ENCODE data around the gene MAP4K3. TPM values are rescaled to one million over a fixed set of nuclear protein-coding genes. Genes with fewer than 3 reads are reported as not detected.

Gene MAP4K3
- total RNA-seq, 1 experiment from 2014 or later, result 97.4 TPM

DNA sequence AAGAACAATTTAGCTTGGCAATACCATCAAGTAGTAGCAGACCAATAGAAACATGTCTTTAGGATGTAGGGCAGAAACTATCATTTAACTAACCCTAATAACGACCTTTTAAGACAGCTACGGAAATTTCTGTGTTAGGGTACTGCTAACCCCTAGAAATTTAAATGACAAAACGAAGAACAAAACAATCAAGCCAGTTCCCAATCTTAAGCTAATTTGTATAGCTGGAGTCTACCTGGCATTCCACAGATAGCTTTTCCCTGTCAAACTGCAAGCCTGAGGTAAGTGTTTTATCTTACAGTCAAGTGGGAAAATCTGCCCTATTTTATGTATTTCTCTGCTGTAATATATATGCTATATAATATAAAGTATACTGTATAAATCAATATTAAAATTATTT lies 155.7 kb downstream of the MAP4K3 start:
- Histone ChIP-seq H2AFZ (ENCODE audit: low read length) (no peak overlapping the region), H3K9me3 (ENCODE audit: low read length) (no peaks in the 10 kb centered on the region), H3K79me2 (ENCODE audit: low read length) (no peaks in the 10 kb centered on the region), H3K4me2 (ENCODE audit: low read length) (no peak overlapping the region), H3F3A (ENCODE audit: low read length, unreplicated experiment) (no peaks in the 10 kb centered on the region), H3K36me3 (ENCODE audit: low read depth, low read length) (peaks cover 55% of the 10 kb centered on the region), H3K4me3 (ENCODE audit: low read length) (no peak overlapping the region), H3K9ac (ENCODE audit: low read length) (no peak overlapping the region), H4K20me1 (ENCODE audit: low read length) (no peaks in the 10 kb centered on the region), H3K4me1 (ENCODE audit: insufficient read depth, low read length) (no peaks in the 10 kb centered on the region), H3K9me2 (replicated peaks; ENCODE audit: low read length) (no peaks in the 10 kb centered on the region), H3K27me3 (ENCODE audit: low read length) (no peaks in the 10 kb centered on the region), H3K27ac (ENCODE audit: low read length) (no peak overlapping the region)
- ChIA-PET CTCF (no interaction called here), POLR2A (ENCODE audit: unreplicated experiment) (no interaction called here)
- TF ChIP-seq EZH2 (IDR thresholded peaks at IDR 0.05; ENCODE audit: low read length, unreplicated experiment) (no peak), EZH2phosphoT487 (IDR thresholded peaks at IDR 0.05; ENCODE audit: borderline replicate concordance, low read length) (no peak)
- TF ChIP-seq, protein P1, sequence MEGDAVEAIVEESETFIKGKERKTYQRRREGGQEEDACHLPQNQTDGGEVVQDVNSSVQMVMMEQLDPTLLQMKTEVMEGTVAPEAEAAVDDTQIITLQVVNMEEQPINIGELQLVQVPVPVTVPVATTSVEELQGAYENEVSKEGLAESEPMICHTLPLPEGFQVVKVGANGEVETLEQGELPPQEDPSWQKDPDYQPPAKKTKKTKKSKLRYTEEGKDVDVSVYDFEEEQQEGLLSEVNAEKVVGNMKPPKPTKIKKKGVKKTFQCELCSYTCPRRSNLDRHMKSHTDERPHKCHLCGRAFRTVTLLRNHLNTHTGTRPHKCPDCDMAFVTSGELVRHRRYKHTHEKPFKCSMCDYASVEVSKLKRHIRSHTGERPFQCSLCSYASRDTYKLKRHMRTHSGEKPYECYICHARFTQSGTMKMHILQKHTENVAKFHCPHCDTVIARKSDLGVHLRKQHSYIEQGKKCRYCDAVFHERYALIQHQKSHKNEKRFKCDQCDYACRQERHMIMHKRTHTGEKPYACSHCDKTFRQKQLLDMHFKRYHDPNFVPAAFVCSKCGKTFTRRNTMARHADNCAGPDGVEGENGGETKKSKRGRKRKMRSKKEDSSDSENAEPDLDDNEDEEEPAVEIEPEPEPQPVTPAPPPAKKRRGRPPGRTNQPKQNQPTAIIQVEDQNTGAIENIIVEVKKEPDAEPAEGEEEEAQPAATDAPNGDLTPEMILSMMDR (conservative IDR thresholded peaks at IDR 0.05; ENCODE audit: low read depth, low read length), result no peak
- no peak for ATAC-seq
- no peak for DNase-seq
- BruUV-seq (replicated peaks), result no TSS peak
- intact Hi-C loops (cut with micrococcal nuclease), result no loop called here

DNA sequence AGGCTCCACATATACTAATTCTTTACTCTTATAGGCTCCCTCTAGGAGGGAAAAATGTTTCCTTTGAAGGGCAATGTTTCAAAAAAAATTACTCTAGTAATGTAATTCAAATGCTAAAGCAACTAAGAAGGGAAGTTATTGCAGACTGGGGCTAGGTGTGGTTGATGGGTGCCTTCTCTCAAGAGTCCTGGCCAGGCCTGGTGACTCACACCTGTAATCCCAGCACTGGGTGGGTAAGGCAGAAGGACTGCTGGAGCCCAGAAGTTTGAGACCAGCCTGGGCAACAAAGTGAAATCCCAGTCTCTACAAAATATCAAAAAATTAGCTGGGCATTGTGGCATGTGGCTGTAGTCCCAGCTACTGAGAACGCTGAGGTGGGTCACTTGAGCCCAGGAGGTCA lies 162.1 kb downstream of the MAP4K3 start:
- H3K9me2 ChIP-seq (replicated peaks; ENCODE audit: low read length), result no peaks in the 10 kb centered on the region
- DNase-seq, result peak; percentile 47
- ATAC-seq, result peak; percentile 97
- no peak overlapping the region for H3K4me3 ChIP-seq (ENCODE audit: low read length)
- H3K79me2 ChIP-seq (ENCODE audit: low read length), result no peaks in the 10 kb centered on the region
- H3K4me1 ChIP-seq (ENCODE audit: insufficient read depth, low read length), result no peaks in the 10 kb centered on the region
- CTCF ChIA-PET, result no interaction called here
- no peaks in the 10 kb centered on the region for H4K20me1 ChIP-seq (ENCODE audit: low read length)
- TF ChIP-seq, protein P1 (conservative IDR thresholded peaks at IDR 0.05; ENCODE audit: low read depth, low read length), result no peak
- TF ChIP-seq EZH2 (IDR thresholded peaks at IDR 0.05; ENCODE audit: low read length, unreplicated experiment) (no peak), EZH2phosphoT487 (IDR thresholded peaks at IDR 0.05; ENCODE audit: borderline replicate concordance, low read length) (no peak)
- intact Hi-C loops (cut with micrococcal nuclease), result no loop called here
- POLR2A ChIA-PET (ENCODE audit: unreplicated experiment), result no interaction called here
- BruUV-seq (replicated peaks), result no TSS peak
- no peak overlapping the region for H3K4me2 ChIP-seq (ENCODE audit: low read length)
- peaks cover 53% of the 10 kb centered on the region for H3K36me3 ChIP-seq (ENCODE audit: low read depth, low read length)
- no peaks in the 10 kb centered on the region for H3K27me3 ChIP-seq (ENCODE audit: low read length)
- no peaks in the 10 kb centered on the region for H3F3A ChIP-seq (ENCODE audit: low read length, unreplicated experiment)
- H2AFZ ChIP-seq (ENCODE audit: low read length), result no peak overlapping the region
- H3K9me3 ChIP-seq (ENCODE audit: low read length), result no peaks in the 10 kb centered on the region
- H3K9ac ChIP-seq (ENCODE audit: low read length), result no peak overlapping the region
- no peak overlapping the region for H3K27ac ChIP-seq (ENCODE audit: low read length)

DNA sequence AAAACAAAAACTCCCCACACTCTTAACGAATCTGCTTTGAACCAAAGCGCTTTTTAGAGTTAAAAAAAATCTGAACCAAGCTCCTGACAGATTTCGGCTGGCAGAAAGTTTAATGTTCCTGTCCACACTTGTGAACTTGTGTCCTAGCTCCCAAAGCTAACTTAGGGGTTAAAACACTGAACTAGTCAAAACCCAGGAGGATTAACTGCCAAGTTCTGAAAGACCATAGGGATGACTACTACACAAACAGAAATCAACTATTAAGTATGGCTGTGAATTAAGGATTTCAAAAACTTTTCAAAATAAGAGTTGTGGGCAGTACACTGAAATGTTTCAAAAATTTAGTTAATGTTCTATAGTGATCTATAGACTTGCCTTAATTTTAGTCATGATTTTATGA lies 167.1 kb downstream of the MAP4K3 start:
- no peaks in the 10 kb centered on the region for H3K27me3 ChIP-seq (ENCODE audit: low read length)
- H3K9ac ChIP-seq (ENCODE audit: low read length), result no peak overlapping the region
- ChIA-PET CTCF (no interaction called here), POLR2A (ENCODE audit: unreplicated experiment) (no interaction called here)
- no peaks in the 10 kb centered on the region for H3K79me2 ChIP-seq (ENCODE audit: low read length)
- H3K4me1 ChIP-seq (ENCODE audit: insufficient read depth, low read length), result no peaks in the 10 kb centered on the region
- intact Hi-C loops (cut with micrococcal nuclease), result no loop called here
- TF ChIP-seq EZH2 (IDR thresholded peaks at IDR 0.05; ENCODE audit: low read length, unreplicated experiment), result no peak
- no peak for TF ChIP-seq EZH2phosphoT487 (IDR thresholded peaks at IDR 0.05; ENCODE audit: borderline replicate concordance, low read length)
- TF ChIP-seq, protein P1 (conservative IDR thresholded peaks at IDR 0.05; ENCODE audit: low read depth, low read length), result no peak
- H3K4me3 ChIP-seq (ENCODE audit: low read length), result no peak overlapping the region
- H3K27ac ChIP-seq (ENCODE audit: low read length), result no peak overlapping the region
- H3K9me3 ChIP-seq (ENCODE audit: low read length), result no peaks in the 10 kb centered on the region
- no peaks in the 10 kb centered on the region for H3F3A ChIP-seq (ENCODE audit: low read length, unreplicated experiment)
- 0 out of 2 replicates have a peak, but pooled peaks cover 3% of the 10 kb centered on the region for H4K20me1 ChIP-seq (ENCODE audit: low read length)
- no peak overlapping the region for H3K4me2 ChIP-seq (ENCODE audit: low read length)
- DNase-seq, result no peak
- no TSS peak for BruUV-seq (replicated peaks)
- H3K9me2 ChIP-seq (replicated peaks; ENCODE audit: low read length), result no peaks in the 10 kb centered on the region
- peaks cover 41% of the 10 kb centered on the region; the same call in 1 of the 2 replicates for H3K36me3 ChIP-seq (ENCODE audit: low read depth, low read length)
- no peak overlapping the region for H2AFZ ChIP-seq (ENCODE audit: low read length)
- no peak for ATAC-seq

Measured in PC-3 (cell line).